Right atrium auricular region (tissue), 2 donors: ENCODE measurements around the gene SEMA3C. TPM values are rescaled to one million over a fixed set of nuclear protein-coding genes. Genes with fewer than 3 reads are reported as not detected.

Experiments
- DNase-seq: peaks from one replicate; pipeline ENCODE4 v3.0.0-alpha.2; 2019; ENCODE audit warnings: low spot score
- H3K27ac ChIP-seq, 2 donors: fragments of 200-600 bp; sonication (generic); 1 replicate in 1 of 2; 2 replicates in 1 of 2; pipeline ENCODE4 v1.5.1; 2016 to 2019
- H3K27me3 ChIP-seq, 2 donors: fragments of 200-600 bp; sonication (generic); one replicate each; pipeline versions ENCODE4 v1.5.1 to v1.6.0; 2017 to 2019
- H3K36me3 ChIP-seq: fragments of 200-600 bp; sonication (generic); one replicate; pipeline ENCODE4 v1.5.1; 2016
- H3K4me1 ChIP-seq, 2 donors: fragments of 200-600 bp; sonication (generic); one replicate each; pipeline versions ENCODE4 v1.5.1 to v1.6.0; 2017 to 2019
- H3K4me3 ChIP-seq, 2 donors: fragments of 200-600 bp; sonication (generic); 1 replicate in 1 of 2; 2 replicates in 1 of 2; pipeline ENCODE4 v1.5.1; 2017 to 2019; ENCODE audit warnings: mild to moderate bottlenecking in 1 of 2, moderate library complexity in 1 of 2
- H3K9me3 ChIP-seq, 2 donors: fragments of 200-600 bp; sonication (generic); one replicate each; pipeline ENCODE4 v1.5.1; 2019
- CTCF ChIP-seq, 2 donors: fragments of 200-600 bp; sonication (generic); IDR thresholded peaks; one replicate each; pipeline ENCODE4 v1.5.1; 2019; ENCODE audit warnings: antibody characterized with exemption in 2 of 2
- total RNA-seq, 2 donors: library from RNA; depleted of rRNA; stranded (reverse); fragments of >200 nt; gene quantifications; one replicate each; pipeline ENCODE4 v1.1.0, GENCODE V29; 2016

SEMA3C gene
- total RNA-seq, 2 donors from 2014 or later, result 58.3 to 61.6 TPM

- Histone ChIP-seq H3K27ac (no peak overlapping the region), H3K36me3 (no peaks in the 10 kb centered on the region), H3K27me3 (no peaks in the 10 kb centered on the region), H3K9me3 (no peaks in the 10 kb centered on the region), H3K4me1 (no peaks in the 10 kb centered on the region), H3K4me3 (no peak overlapping the region)
- no peak for TF ChIP-seq CTCF (IDR thresholded peaks at IDR 0.05)
- no peak for DNase-seq
These were observed 66.9 kb downstream of the SEMA3C start for GRCh38 chr7:80851896-80852476.

GRCh38 chr7:80848841-80849240, 70.0 kb downstream of the SEMA3C start:
- no peaks in the 10 kb centered on the region for H3K4me1 ChIP-seq
- no peak overlapping the region for H3K4me3 ChIP-seq
- H3K27ac ChIP-seq, result no peak overlapping the region
- H3K27me3 ChIP-seq, result no peaks in the 10 kb centered on the region
- no peak for TF ChIP-seq CTCF (IDR thresholded peaks at IDR 0.05)
- no peak for DNase-seq
- H3K36me3 ChIP-seq, result no peaks in the 10 kb centered on the region
- no peaks in the 10 kb centered on the region for H3K9me3 ChIP-seq

- no peaks in the 10 kb centered on the region for H3K36me3 ChIP-seq
- no peaks in the 10 kb centered on the region for H3K4me1 ChIP-seq
- TF ChIP-seq CTCF (IDR thresholded peaks at IDR 0.05), result no peak
- no peaks in the 10 kb centered on the region for H3K27me3 ChIP-seq
- no peak overlapping the region for H3K4me3 ChIP-seq
- DNase-seq, result no peak
- no peak overlapping the region for H3K27ac ChIP-seq
- no peaks in the 10 kb centered on the region for H3K9me3 ChIP-seq
These were observed 71.0 kb downstream of the SEMA3C start for GRCh38 chr7:80847895-80848294.

- TF ChIP-seq CTCF (IDR thresholded peaks at IDR 0.05), result no peak
- Histone ChIP-seq H3K4me3 (no peak overlapping the region), H3K9me3 (no peaks in the 10 kb centered on the region), H3K27ac (no peak overlapping the region), H3K36me3 (no peaks in the 10 kb centered on the region), H3K4me1 (peaks cover 0 to under 1% of the 10 kb centered on the region in 2 donors), H3K27me3 (no peaks in the 10 kb centered on the region)
- DNase-seq, result no peak
These were observed 71.8 kb downstream of the SEMA3C start for GRCh38 chr7:80847027-80847426.

GRCh38 chr7:80844916-80845315, 73.9 kb downstream of the SEMA3C start:
- no peak overlapping the region for H3K27ac ChIP-seq
- no peaks in the 10 kb centered on the region for H3K9me3 ChIP-seq
- DNase-seq, result no peak
- no peak for TF ChIP-seq CTCF (IDR thresholded peaks at IDR 0.05)
- H3K36me3 ChIP-seq, result no peaks in the 10 kb centered on the region
- H3K4me3 ChIP-seq, result no peak overlapping the region
- no peaks in the 10 kb centered on the region for H3K27me3 ChIP-seq
- H3K4me1 ChIP-seq, result peaks cover 0 to 4% of the 10 kb centered on the region in 2 donors
